GM19238 (cell line): ENCODE measurements around the gene ATP8B3.
"Not testable (repeated sequence)": the region's sequence is repeated elsewhere in the genome, so short reads cannot be mapped to it uniquely, and the experiment has no call there.

Source experiments
- DNase-seq: peaks from one replicate; pipeline ENCODE4 v3.0.0; 2011; ENCODE audit warnings: low spot score; ENCODE audit not compliant: insufficient read length

Gene ATP8B3

DNA sequence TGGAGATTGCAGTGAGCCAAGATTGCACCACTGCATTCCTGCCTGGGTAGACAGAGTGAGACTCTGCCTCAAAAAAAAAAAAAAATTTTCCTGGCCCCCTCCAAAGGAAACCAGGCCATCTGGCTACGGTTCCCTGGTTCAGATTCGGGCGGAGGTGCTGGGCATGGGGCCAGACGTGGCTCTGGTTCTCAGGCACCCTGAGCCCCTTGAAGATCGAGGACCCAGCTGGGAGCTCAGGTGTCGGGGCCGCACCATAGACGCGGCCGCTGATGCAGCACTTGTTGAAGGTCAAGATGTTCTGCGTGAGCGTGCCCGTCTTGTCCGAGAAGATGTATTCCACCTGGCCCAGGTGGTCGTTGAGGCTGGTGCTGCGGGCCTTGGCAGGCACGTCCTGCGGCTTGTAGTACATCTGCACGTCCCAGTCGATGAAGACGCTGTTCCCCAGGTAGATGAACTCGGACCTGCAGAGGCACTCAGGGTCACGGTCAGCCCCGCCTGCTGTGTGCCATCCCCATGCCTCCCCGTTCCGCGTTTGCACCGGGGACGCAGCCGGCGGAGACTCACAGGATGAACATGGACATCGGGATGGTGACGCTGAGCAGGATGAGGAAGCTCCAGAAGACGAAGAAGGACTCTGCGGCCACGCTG lies 12.3 kb downstream of the ATP8B3 start:
- no peak for DNase-seq

DNA sequence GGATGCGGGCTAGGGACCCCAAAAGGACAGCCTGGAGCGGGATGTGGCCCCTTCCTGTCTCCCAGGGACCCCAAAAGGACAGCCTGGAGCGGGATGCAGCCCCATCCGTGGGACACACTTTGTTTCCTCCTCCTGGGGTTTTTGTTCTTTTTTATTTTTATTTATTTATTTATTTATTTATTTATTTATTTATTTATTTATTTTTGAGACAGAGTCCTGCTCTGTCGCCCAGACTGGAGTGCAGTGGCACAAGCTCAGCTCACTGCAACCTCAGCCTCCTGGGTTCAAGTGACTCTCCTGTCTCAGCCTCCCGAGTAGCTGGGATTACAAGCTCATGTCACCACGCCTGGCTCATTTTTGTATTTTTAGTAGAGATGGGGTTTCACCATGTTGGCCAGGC lies 14.8 kb downstream of the ATP8B3 start:
- not testable (repeated sequence) for DNase-seq

DNA sequence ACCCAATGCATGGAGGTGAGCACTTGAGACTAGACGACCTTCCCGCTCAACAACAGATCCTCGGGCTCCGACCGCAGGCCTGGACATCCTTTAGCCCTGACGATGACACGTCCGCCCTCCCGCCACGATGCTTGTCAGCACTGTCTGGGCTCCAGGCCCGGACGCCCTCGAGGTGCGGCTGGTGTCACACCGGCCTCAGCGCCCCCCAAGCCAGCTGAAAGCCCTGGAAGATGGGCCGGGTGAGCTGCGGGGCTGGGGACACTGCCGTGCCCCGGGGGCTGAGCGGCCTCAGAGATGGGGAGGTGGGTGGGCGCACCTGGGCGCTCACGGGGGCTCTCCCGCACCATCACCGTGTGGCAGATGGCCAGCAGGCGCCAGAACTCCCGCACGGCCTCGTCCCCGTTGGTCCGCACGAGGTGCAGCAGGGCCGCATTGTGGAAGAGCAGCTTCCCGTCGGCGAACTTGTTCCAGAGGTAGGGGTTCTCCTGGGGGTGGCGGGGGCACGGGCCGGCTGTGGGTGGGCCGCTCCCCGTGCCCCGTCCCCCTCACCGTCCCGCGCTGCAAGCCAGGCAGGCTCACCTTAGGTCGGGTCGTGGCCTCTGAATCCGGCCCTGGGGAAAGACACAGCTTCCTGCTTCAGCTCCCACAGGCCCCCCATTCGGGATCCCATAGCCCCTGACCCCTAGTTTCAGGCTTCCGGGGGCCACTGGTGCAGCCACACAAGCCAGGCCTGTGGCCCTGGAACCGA lies 15.5 kb downstream of the ATP8B3 start:
- no peak for DNase-seq

DNA sequence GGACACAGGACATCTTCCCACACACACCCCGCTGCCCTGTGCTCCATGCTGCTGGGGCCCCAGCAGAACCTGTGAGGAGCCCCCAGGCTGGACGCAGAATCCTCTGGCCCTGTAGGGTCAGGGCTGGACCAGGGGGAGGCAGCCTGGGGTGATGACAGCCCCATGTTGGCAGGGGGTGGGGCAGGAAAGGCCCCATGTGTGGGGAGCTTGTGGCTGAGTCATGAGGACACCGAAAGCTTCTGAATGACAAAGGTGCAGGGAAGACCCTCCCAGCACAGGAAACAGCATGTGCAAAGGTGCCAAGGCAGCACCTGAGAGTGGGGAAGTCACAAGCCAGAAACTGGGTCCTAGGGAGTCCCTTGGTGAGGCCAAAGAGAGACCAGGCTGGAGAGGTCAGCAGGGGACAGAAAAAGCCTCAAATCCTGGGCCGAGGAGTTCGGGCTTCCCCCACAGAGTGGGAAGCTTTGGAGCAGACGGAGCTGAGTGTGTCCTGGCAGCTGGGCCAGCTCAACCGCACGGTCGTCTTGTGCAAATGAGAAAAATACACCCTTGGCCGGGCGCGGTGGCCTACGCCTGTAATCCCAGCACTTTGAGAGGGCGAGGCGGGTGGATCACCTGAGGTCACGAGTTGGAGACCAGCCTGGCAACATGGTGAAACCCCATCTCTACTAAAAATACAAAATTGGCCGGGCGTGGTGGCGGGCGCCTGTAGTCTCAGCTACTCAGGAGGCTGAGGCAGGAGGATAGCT lies 17.5 kb downstream of the ATP8B3 start:
- no peak for DNase-seq

DNA sequence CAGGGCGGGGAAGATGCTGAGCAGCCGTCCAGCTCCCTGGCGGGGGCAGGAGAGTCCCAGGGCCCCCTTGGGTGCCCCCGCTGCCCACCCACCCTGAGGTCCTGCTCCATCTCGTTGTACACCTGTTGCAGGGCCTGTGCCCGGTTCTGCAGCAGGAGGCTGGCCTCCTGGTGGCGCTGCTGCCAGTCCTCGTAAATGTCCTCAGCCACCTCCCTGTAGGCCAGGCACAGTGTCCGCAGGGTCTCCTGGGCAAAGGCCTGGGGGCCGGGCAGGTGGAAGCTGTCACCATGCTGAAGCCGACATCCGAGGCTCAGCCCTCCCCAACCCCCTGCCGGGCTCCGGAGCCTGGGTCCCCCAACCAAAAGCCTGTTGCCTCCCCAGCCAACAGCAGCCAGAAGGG lies 20.2 kb downstream of the ATP8B3 start:
- DNase-seq, result no peak

DNA sequence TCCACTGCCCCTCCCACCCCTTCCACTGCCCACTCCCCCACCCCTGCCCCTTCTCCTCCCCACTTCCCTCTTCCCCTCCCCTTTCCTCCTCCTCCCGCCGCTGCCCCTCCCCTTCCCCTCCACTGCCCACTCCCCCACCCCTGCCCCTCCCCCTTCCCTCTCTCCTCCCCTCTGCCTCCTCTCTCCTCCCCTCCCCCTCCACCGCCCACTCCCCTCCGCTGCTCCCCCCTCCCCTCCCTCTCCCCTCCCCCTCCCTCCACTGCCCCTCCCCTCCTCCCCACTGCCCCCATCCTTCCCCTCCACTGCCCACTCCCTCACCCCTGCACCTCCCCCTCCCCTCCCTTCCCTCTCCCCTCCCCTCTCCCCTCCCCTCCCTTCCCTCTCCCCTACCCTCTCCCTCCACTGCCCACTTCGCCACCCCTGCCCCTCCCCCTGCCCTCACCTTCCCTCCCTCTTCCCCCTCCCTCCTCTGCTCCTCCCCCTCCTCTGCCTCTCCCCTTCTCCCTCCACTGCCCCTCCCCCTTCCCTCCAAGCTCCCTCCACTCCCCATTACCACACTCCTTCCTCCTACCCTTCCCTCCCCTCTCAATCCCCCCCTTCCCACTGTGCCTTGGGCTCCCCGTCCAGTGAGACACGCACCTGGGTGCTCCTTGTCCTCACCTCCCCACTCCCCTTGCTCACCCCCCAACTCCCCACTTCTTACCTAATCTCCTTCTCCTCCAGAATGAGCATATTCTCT lies 21.9 kb downstream of the ATP8B3 start:
- no peak for DNase-seq

DNA sequence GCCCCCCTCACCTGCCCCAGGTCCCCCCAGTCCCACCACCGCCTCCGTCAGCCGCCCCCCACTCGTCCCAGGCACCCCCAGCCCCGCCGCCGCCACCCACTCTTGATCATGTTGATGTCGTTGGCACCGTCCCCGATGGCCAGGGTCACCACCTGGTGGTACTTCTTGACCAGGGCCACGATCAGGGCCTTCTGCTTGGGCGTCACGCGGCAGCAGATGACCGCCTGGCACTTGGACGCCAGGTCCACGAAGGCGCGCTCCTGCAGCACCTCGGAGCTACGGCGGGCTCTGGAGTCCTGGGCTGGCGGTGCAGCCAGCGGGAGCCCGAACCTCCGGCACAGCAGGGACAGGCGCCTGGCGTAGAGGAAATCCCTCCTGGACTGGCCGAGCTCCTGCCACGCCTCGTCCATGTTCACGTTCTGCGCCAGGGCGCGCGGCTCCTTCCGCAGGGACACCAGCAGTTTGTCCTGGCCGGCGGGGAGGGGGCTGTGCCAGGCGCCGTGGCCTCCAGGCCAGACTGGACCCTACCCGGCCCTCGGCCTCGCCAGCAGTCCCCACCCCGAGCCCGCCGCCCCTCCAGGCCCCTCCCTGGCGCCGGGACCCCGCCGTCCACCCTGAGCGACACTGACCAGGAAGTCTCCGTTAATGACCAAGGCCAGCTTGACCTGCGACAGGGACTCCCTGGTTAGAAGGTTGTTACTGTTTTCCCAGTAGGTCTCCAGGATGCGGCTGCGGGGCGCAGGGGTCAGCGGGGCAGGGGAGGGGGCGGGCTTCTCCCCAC lies 22.6 kb downstream of the ATP8B3 start:
- no peak for DNase-seq

DNA sequence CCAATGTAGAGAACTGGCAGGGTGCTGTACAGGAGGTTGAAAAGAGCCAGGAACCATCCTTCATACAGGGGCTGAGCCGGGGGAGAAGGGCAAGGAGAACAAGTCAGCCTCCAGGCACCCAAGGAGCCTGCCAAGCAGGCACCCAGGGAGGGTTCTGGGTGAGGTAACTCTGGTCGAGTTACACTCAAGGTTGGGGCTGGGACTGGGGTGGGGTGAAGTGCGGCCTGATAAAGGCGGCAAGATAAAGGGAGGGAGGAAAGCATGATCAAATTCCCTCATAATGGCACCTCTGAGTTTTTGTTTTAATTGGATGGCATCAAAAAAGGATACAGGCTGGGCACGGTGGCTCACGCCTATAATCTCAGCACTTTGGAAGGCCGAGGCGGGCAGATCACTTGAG lies 25.0 kb downstream of the ATP8B3 start:
- no peak for DNase-seq

DNA sequence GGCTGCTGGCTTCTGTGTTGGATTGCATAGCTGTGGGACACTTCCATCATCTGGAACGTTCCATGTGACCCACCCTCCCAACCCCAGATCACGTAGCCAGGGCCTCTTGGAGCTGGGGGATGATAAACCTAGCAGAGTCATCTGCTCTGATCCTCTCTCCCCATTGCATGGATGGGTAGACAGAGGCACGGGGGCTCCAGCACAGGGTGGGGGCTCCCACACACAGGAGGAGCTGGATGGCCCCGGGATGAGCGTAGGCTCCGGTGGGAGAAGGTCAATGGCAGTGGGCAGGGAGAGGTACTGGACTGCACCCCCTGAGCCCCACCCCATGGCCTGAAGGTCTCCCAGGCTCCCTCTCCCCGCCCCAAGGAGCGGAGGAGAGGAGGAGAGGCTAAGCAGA lies 25.4 kb downstream of the ATP8B3 start:
- DNase-seq, result no peak

DNA sequence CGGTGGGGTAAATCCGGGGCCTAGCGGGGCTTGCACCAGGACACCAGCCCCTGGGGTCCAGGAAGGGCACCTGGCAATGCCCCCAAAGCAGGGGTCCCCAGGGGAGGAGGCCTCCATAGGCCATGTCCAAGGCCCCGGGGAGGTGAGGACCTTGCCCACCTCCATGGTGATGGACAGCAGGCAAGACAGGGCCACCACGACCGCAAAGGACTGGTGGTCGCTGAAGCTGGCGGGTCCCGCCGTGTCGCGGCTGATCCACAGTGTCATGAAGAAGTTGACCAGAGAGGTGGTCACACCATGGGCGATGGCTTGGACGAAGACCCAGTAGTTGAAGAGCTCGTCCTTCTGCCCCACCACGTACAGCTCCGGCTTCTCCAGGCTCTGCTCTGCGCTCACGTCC lies 26.8 kb downstream of the ATP8B3 start:
- DNase-seq, result no peak

DNA sequence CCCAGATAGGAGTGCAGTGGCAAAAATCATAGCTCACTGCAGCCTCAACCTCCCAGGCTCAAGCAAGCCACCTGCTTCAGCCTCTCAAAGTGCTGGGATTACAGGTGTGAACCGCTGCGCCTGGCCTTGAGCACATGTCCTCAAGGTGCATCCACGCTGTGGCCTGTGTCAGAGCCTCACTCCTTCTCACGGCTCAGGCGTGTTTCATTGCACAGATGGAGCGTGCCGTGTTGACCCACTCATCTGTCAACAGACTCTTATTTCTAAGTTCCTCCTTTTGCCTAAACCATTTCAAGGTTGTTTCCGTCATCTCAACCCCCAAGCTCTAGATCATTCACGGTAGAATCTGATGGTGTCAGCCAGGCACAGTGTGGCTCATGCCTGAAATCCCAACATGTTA lies 28.2 kb downstream of the ATP8B3 start:
- DNase-seq, result no peak

DNA sequence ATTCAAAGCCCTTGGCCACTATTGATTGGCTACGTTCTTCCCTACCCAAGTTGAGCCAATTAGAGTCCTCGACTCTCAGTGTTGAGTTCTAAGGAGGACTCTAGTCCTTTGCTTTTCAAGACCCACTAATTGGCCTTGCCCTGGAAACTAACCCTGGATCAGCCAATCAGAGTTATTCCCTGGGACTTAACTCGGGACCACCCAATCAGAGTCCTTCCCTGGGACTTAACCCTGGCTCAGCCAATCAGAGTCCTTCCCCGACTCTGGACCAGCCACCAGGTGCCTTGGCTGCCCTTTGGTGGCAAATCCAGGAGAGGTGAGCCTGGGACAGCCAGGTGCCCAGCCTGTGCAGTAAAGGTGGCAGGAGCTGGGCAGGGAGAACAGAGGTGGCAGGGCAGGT lies 28.7 kb downstream of the ATP8B3 start:
- DNase-seq, result no peak

DNA sequence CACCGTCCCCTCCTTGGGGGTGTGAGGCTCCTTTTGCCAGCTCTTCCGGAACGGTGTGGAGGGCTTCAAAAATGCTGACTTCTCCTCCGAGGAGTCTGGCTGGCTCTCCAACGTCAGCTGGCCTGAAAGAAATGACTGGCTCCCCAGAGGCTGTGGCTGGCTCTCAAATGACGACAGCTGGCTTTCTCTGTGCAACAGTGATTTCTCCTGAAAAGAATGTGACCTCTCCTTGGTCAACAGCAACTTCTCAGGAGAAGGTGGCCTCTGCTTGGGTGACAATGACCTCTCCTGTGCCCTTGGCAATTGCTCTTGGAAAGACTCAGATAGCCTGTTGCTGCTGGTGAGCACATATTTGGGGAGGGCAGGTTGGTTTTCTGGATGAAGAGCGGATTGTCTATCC lies 29.6 kb downstream of the ATP8B3 start:
- no peak for DNase-seq

DNA sequence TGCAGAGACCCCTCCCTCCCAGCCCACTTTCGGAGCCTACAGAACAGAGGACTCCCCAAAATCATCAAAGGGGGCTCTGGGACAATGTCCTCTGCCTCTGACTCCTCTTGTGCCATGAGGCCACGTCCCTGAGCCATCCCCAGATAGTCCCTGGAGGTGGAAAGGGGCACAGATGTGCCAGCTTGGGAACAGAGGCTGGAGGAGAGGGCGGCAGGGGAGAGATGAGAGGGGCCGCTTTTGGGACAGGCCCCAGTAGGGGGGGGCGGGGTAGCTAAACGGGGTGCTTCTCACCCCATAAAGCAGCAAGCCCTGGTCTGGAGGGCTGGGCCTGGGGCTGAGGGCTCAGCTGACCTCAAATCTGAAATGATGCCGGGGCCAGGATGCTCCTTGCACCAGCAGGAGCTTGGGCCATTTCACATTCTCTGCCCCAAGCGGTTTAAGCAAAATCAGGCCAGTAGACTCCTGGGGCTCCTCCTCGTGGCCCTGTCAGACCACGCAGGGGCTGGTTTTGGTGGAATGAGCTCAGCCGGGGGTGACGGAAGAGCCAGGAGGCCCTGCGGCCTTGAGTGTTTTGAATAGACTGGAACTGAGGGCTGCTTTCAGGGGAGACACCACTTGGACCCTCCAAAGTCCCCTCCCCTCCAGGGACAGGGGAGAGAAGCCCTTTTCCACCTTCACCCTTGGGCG lies 31.7 kb downstream of the ATP8B3 start:
- no peak for DNase-seq

DNA sequence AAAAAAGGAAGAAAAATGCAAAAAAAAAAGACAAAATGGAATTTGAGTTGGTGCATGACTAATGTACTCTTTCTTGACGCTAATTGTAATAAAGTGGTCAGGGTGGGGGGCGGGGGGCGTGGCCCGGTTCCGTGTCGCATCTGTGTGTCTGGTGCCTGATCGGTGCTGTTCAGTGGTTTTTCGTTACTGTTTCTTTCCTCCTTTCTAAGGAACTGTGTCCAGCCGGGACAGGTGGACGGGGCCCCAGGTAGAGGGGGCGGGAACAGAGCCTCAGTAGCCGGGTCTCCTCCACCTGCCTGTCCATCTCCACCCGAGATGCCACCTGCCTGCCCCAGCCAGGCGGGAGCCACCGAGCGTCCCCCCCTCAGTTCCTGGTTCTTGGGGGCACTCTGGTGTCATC lies 32.5 kb downstream of the ATP8B3 start:
- DNase-seq, result no peak

DNA sequence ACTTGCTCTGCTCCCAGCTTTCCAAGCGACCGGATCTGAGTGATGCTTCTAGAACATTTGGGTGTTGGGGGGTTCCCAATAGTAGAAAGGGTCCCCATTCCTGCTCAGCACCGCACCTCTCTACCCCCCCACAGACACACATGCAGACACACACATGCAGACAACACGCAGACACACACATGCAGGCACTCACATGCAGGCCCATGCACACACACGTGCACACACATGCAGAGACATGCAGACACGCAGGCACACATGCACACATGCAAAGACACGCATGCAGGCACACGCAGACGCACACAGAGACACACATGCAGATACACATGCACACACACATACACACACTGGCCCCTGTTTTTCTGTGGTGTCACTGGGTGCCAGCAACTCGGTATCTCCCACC lies 34.9 kb downstream of the ATP8B3 start:
- no peak for DNase-seq

DNA sequence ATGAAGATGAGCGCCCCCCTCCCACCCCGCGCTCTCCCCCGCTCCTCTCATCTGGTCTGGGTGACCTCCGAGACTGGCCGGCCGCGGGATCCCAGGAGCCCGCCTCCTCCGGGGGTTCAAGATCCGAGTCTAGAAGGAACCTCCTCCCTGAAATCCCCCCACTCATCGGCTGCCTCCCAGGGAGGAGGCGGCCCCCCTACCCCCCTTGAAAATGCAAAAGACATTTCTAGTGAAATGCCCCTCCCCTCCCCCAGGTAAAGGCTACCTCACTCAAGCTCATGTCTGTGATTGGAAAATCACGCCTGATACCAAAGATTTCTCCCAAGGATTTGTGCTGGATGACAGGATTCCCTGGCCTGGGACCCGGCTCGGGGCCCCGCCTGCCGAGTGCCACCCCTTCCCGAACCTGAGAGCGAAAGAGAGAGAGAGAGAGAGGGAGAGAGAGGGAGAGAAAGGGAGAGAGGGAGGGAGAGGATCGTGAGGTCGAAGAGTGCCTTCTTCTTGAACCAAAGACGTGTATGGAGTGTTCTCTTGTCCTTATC lies 35.4 kb downstream of the ATP8B3 start:
- DNase-seq, result no peak

DNA sequence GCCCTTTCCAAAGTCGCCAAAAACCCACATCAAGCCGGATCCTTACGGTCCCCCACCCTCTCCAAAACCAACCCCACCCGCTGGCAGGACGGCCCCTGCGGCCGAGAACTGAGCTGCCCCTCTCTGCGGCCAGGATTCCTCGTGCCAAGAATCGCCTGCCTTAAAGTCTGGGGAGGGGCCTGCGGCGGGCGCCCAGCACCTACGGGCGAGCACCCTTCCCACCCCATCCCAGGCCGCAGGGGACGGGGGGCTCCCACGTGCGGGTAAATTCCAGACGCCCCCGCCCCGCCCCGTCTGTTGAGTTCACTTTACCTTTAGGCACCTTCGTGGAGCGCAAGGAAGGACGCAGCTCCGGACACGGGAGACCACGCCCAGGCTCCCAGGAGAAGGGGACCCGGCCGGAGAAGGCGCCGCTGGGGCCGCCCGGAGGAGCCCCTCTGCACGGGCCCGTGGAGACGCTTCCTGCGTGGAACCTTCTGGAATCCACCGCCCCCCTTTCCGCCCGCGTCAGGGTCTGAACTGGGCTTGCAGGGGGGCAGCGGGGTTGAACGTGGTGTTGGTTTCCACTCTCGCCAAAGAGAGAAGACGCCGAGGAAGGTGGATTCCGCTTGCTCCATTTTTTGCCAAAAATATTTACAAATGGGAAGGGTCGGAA lies 36.0 kb downstream of the ATP8B3 start:
- DNase-seq, result no peak

DNA sequence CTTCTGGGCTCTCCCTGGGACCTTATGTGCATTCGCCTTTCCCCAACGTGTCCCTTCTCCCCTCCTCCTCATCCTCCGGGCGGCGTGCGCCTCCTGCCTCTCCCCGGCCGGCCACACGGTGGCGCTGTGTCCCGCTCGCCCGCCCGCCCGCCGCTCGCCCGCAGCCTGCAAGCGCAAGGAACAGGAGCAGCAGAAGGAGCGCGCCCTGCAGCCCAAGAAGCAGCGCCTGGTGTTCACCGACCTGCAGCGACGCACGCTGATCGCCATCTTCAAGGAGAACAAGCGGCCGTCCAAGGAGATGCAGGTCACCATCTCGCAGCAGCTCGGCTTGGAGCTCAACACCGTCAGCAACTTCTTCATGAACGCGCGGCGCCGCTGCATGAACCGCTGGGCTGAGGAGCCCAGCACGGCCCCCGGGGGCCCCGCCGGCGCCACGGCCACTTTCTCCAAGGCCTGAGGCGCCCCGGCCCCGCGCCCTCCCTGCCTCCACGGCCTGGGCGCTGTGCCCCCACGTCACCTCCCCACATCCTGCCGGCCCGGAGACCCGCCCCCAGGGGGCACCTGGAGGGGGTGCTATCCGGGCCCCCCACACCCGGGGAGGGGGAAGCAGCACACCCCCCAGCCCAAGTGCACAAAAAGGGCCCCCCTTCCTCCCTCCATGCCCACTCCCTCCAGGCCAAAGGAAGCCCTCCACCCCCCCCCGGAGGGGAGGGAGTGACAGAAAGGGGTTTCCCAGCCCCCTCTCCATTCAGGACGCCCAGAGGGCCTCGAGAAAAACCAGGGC lies 36.9 kb downstream of the ATP8B3 start:
- no peak for DNase-seq
